OCI-LY1 (cell line): ENCODE measurements around the gene ROR1.

Experiments
- H2AFZ ChIP-seq: fragments of 200-600 bp; sonication (generic), shearing (Covaris generic); 2 replicates; pipeline ENCODE4 v1.6.0; 2014; ENCODE audit warnings: antibody characterized with exemption, mild to moderate bottlenecking, low read length
- H3F3A ChIP-seq: fragments of 200-600 bp; sonication (generic), shearing (Covaris generic); 2 replicates; pipeline ENCODE4 v1.6.0; 2014; ENCODE audit warnings: mild to moderate bottlenecking, antibody characterized with exemption, low read length, moderate library complexity; ENCODE audit not compliant: insufficient read depth
- H3K27ac ChIP-seq: fragments of 200-600 bp; sonication (generic); 2 replicates; pipeline ENCODE4 v1.5.1; 2014; ENCODE audit warnings: low read length, mixed run types, mild to moderate bottlenecking, low read depth; ENCODE audit not compliant: poor library complexity, severe bottlenecking
- H3K27me3 ChIP-seq: fragments of 200-600 bp; sonication (generic); 2 replicates; pipeline ENCODE4 v1.6.0; 2014; ENCODE audit warnings: antibody characterized with exemption, mild to moderate bottlenecking, low read length, moderate library complexity; ENCODE audit not compliant: insufficient read depth
- H3K36me3 ChIP-seq: fragments of 200-600 bp; sonication (generic); 2 replicates; pipeline ENCODE4 v1.6.1; 2014; ENCODE audit warnings: mild to moderate bottlenecking, antibody characterized with exemption, low read length, moderate library complexity, mixed read lengths; ENCODE audit not compliant: insufficient read depth
- H3K4me1 ChIP-seq: fragments of 200-600 bp; sonication (generic); 2 replicates; pipeline ENCODE4 v1.5.1; 2014; ENCODE audit warnings: mild to moderate bottlenecking, low read length, moderate library complexity; ENCODE audit not compliant: insufficient read depth, severe bottlenecking
- H3K4me2 ChIP-seq: fragments of 200-600 bp; sonication (generic), shearing (Covaris generic); 2 replicates; pipeline ENCODE4 v1.6.1; 2014; ENCODE audit warnings: low read length
- H3K4me3 ChIP-seq: fragments of 200-600 bp; sonication (generic); 2 replicates; pipeline ENCODE4 v1.5.1; 2014; ENCODE audit warnings: low read length, low read depth, mild to moderate bottlenecking, mixed read lengths; ENCODE audit not compliant: poor library complexity, severe bottlenecking
- H3K79me2 ChIP-seq: fragments of 200-600 bp; shearing (Covaris generic); 2 replicates; pipeline ENCODE4 v1.6.1; 2016; ENCODE audit warnings: mixed run types, low read length, mixed read lengths; ENCODE audit not compliant: insufficient read depth
- H3K9ac ChIP-seq: fragments of 200-600 bp; sonication (generic), shearing (Covaris generic); 2 replicates; pipeline ENCODE4 v1.6.1; 2014; ENCODE audit warnings: mild to moderate bottlenecking, low read length, mixed read lengths
- H3K9me2 ChIP-seq: fragments of 200-600 bp; sonication (generic), shearing (Covaris generic); 2 replicates; pipeline ENCODE4 v1.6.1; 2014; ENCODE audit warnings: low read depth, mild to moderate bottlenecking, low read length, mixed read lengths
- H3K9me3 ChIP-seq: fragments of 200-600 bp; shearing (Covaris generic); 2 replicates; pipeline ENCODE4 v1.6.1; 2014; ENCODE audit warnings: low read length, mixed read lengths
- H4K20me1 ChIP-seq: fragments of 200-600 bp; sonication (generic), shearing (Covaris generic); 2 replicates; pipeline ENCODE4 v1.6.0; 2016; ENCODE audit warnings: mild to moderate bottlenecking, low read length; ENCODE audit not compliant: insufficient read depth
- EZH2 ChIP-seq: fragments of 200-600 bp; sonication (generic), shearing (Covaris generic); IDR thresholded peaks from 2 replicates; pipeline ENCODE4 v1.8.0; 2017; ENCODE audit warnings: borderline replicate concordance, mixed run types, mild to moderate bottlenecking, antibody characterized with exemption, low read length, moderate library complexity, mixed read lengths
- TF ChIP-seq, protein P1 (sequence below): fragments of 200-600 bp; sonication (generic), shearing (Covaris generic); IDR thresholded peaks from 2 replicates; pipeline ENCODE4 v1.5.1; 2017; ENCODE audit warnings: mild to moderate bottlenecking, antibody characterized with exemption, low read length, moderate library complexity, mixed read lengths

The ROR1 gene

DNA sequence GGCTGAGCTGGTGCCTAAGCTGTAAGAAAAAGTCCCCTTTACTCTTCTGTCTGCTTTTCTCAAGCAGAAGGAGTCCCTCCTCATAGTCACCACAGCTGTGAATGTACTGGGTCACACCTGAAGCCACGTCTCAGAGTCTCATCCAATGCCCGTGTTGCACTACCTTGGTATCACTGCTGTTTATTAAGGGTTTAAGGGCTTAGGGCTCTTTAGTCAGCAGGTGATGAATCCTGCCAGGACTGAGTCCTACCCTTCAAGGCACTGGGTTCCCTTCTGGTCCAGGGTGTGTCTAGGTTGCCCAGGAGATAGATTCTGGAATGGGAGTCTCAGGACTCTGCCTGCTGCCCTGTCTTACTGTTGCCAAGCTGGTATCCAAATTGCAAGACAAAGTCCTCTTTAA lies 33.4 kb upstream of the ROR1 start:
- H3F3A ChIP-seq, result no peaks in the 10 kb centered on the region
- H3K9me3 ChIP-seq, result no peaks in the 10 kb centered on the region

DNA sequence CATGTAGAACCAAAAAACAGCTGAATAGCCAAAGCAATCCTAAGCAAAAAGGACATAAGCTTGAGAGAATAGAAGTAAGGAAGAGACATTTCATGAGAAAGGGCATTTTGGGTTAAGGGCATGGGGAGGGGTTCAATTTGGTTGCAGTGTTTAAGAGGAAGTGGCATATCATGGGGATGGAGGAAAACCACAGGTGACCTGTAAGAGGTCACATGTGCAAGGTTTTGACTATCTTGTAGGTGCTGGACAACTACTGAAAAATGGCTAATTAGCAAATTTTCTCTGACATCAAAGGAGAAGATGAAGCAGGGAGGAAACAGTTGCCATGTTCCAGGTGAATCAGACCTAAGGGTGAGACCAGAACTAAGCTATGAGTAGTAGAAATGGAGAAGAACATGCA lies 31.3 kb upstream of the ROR1 start:
- Histone ChIP-seq H3K36me3 (no peaks in the 10 kb centered on the region), H3K4me2 (no peak overlapping the region), H4K20me1 (no peaks in the 10 kb centered on the region), H3K4me3 (no peak overlapping the region), H3F3A (no peaks in the 10 kb centered on the region), H3K27me3 (no peaks in the 10 kb centered on the region), H3K9me3 (no peaks in the 10 kb centered on the region), H3K27ac (no peak overlapping the region), H3K4me1 (no peaks in the 10 kb centered on the region), H3K79me2 (no peaks in the 10 kb centered on the region), H3K9ac (no peak overlapping the region), H2AFZ (no peak overlapping the region), H3K9me2 (no peaks in the 10 kb centered on the region)
- TF ChIP-seq, protein P1, sequence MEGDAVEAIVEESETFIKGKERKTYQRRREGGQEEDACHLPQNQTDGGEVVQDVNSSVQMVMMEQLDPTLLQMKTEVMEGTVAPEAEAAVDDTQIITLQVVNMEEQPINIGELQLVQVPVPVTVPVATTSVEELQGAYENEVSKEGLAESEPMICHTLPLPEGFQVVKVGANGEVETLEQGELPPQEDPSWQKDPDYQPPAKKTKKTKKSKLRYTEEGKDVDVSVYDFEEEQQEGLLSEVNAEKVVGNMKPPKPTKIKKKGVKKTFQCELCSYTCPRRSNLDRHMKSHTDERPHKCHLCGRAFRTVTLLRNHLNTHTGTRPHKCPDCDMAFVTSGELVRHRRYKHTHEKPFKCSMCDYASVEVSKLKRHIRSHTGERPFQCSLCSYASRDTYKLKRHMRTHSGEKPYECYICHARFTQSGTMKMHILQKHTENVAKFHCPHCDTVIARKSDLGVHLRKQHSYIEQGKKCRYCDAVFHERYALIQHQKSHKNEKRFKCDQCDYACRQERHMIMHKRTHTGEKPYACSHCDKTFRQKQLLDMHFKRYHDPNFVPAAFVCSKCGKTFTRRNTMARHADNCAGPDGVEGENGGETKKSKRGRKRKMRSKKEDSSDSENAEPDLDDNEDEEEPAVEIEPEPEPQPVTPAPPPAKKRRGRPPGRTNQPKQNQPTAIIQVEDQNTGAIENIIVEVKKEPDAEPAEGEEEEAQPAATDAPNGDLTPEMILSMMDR, result no peak
- TF ChIP-seq EZH2, result no peak

More for the DNA sequence above, 33.4 kb upstream of the ROR1 start:
- H3K9me2 ChIP-seq, result no peaks in the 10 kb centered on the region
- no peak for TF ChIP-seq EZH2
- TF ChIP-seq, protein P1, result no peak
- no peaks in the 10 kb centered on the region for H4K20me1 ChIP-seq
- no peaks in the 10 kb centered on the region for H3K36me3 ChIP-seq
- H3K79me2 ChIP-seq, result no peaks in the 10 kb centered on the region
- H3K9ac ChIP-seq, result no peak overlapping the region
- H3K27ac ChIP-seq, result no peak overlapping the region
- no peaks in the 10 kb centered on the region for H3K4me1 ChIP-seq
- no peak overlapping the region for H3K4me3 ChIP-seq
- H2AFZ ChIP-seq, result no peak overlapping the region
- H3K27me3 ChIP-seq, result no peaks in the 10 kb centered on the region
- H3K4me2 ChIP-seq, result no peak overlapping the region

- no peak overlapping the region for H2AFZ ChIP-seq
- H3K9me3 ChIP-seq, result no peaks in the 10 kb centered on the region
- no peaks in the 10 kb centered on the region for H3K36me3 ChIP-seq
- H3K9ac ChIP-seq, result no peak overlapping the region
- H4K20me1 ChIP-seq, result no peaks in the 10 kb centered on the region
- no peak for TF ChIP-seq EZH2
- TF ChIP-seq, protein P1, result no peak
- H3F3A ChIP-seq, result no peaks in the 10 kb centered on the region
- H3K4me1 ChIP-seq, result no peaks in the 10 kb centered on the region
- no peaks in the 10 kb centered on the region for H3K9me2 ChIP-seq
- no peaks in the 10 kb centered on the region for H3K79me2 ChIP-seq
- no peaks in the 10 kb centered on the region for H3K27me3 ChIP-seq
- no peak overlapping the region for H3K27ac ChIP-seq
- H3K4me3 ChIP-seq, result no peak overlapping the region
- H3K4me2 ChIP-seq, result no peak overlapping the region
Observed at GRCh38 chr1:63743781-63744180, 30.0 kb upstream of the ROR1 start.
